ENCODE data around the gene ACOT6.

GRCh38 chr14:73616831-73617230 is 4.5 kb downstream of the ACOT6 start:
- no peak for TF ChIP-seq CTCF (conservative IDR thresholded peaks at IDR 0.05; ENCODE audit: low read depth, low read length)
- no peak for TF ChIP-seq EZH2 (IDR thresholded peaks at IDR 0.05; ENCODE audit: borderline replicate concordance, low read depth, low read length, poor library complexity, severe bottlenecking)
